GM12878 (cell line): Measurements from ENCODE around the gene PRRC2B. TPM values are rescaled to one million over a fixed set of nuclear protein-coding genes. Genes with fewer than 3 reads are reported as not detected.

Source experiments
- ATAC-seq: fragments of 200-7000 bp; cut with Tn5 transposase; 3 replicates; pipeline ENCODE4 v1.9.1; 2020; ENCODE audit warnings: mild to moderate bottlenecking, moderate library complexity
- BruUV-seq: library from RNA; stranded (reverse); fragments of 400-500 nt; replicated peaks from 2 replicates; lab custom pipeline; 2021; lab: Mats Ljungman, UMichigan
- CTCF ChIA-PET: fragments of 300-600 bp; sonication (Branson Sonifier 250); formaldehyde crosslinking; extraction: SDS; loops from one replicate; lab custom pipeline; 2021; ENCODE audit warnings: inconsistent platforms; lab: Yijun Ruan, JAX
- POLR2A ChIA-PET: fragments of 350-600 bp; formaldehyde crosslinking; extraction: SDS; loops from one replicate; lab custom pipeline; 2021; ENCODE audit warnings: inconsistent platforms; lab: Charles Lee
- RAD21 ChIA-PET: fragments of 300-600 bp; sonication (Branson Sonifier 250); formaldehyde crosslinking; loops from one replicate; lab custom pipeline; 2023; ENCODE audit warnings: antibody characterized with exemption; ENCODE audit not compliant: unreplicated experiment; lab: Charles Lee
- SMC1A ChIA-PET: fragments of 300-600 bp; sonication (Branson Sonifier 250); formaldehyde crosslinking; loops from one replicate; lab custom pipeline; 2023; ENCODE audit not compliant: unreplicated experiment, uncharacterized antibody; lab: Charles Lee
- DNase-seq: peaks from one replicate; pipeline ENCODE4 v3.0.0-alpha.2; 2011; ENCODE audit warnings: low read depth, low spot score
- FAIRE-seq: peaks from 3 replicates; lab custom pipeline; 2011; peaks lifted over from hg19 to GRCh38; lab: Jason Lieb, UNC
- H2AFZ ChIP-seq: 2 replicates; pipeline ENCODE4 v1.6.0; 2011; ENCODE audit warnings: low read depth, low read length, control low read depth; ENCODE audit not compliant: control insufficient read depth
- H3K27ac ChIP-seq: 2 replicates; pipeline ENCODE4 v1.5.1; 2011; ENCODE audit warnings: control low read depth; ENCODE audit not compliant: control insufficient read depth, insufficient read depth
- H3K27me3 ChIP-seq, 2 experiments: replicated peaks in 1 of 2; 2 replicates each; pipeline versions ENCODE4 v1.6.0 to v1.6.1; 2011; ENCODE audit warnings: low read length in 1 of 2; ENCODE audit not compliant: control insufficient read depth in 2 of 2, insufficient read depth in 2 of 2
- H3K36me3 ChIP-seq, 2 experiments: 2 replicates each; pipeline ENCODE4 v1.5.1; 2011; ENCODE audit warnings: low read length in 1 of 2; ENCODE audit not compliant: control insufficient read depth in 2 of 2, insufficient read depth in 2 of 2
- H3K4me1 ChIP-seq: 2 replicates; pipeline ENCODE4 v1.6.1; 2011; ENCODE audit warnings: mild to moderate bottlenecking, low read length, moderate library complexity, mixed read lengths; ENCODE audit not compliant: control insufficient read depth, insufficient read depth
- H3K4me2 ChIP-seq: 2 replicates; pipeline ENCODE4 v1.6.0; 2011; ENCODE audit warnings: control low read depth; ENCODE audit not compliant: control insufficient read depth, insufficient read depth
- H3K4me3 ChIP-seq: fragments of 200-600 bp; sonication (generic); 2 replicates; pipeline ENCODE4 v1.5.1; 2016
- H3K79me2 ChIP-seq: 2 replicates; pipeline ENCODE4 v1.6.0; 2011; ENCODE audit warnings: low read length; ENCODE audit not compliant: control insufficient read depth, insufficient read depth
- H3K9ac ChIP-seq: 2 replicates; pipeline ENCODE4 v1.8.0; 2011; ENCODE audit warnings: low read length, control low read depth, mixed read lengths; ENCODE audit not compliant: control insufficient read depth, insufficient read depth
- H3K9me3 ChIP-seq: replicated peaks from 3 replicates; pipeline ENCODE4 v1.5.1; 2011; ENCODE audit warnings: mild to moderate bottlenecking, low read length; ENCODE audit not compliant: control insufficient read depth, insufficient read depth
- H4K20me1 ChIP-seq: 2 replicates; pipeline ENCODE4 v1.6.0; 2011; ENCODE audit not compliant: control insufficient read depth, insufficient read depth
- BHLHE40 ChIP-seq, 2 experiments: fragments of 450-650 bp in 1 of 2; IDR thresholded peaks; 2 replicates each; pipeline ENCODE4 v1.6.1; 2011 to 2017; ENCODE audit warnings: low read depth in 2 of 2, borderline replicate concordance in 1 of 2, improper control_type of control experiment in 1 of 2, low read length in 1 of 2, mild to moderate bottlenecking in 1 of 2
- CTCF ChIP-seq, 3 experiments: IDR thresholded peaks in 2 of 3; conservative IDR thresholded peaks in 1 of 3; 2 replicates each; pipeline ENCODE4 v1.5.1; 2011; ENCODE audit warnings: low read depth in 3 of 3, low read length in 3 of 3, mild to moderate bottlenecking in 3 of 3, control low read depth in 2 of 3, moderate library complexity in 2 of 3, inconsistent platforms in 1 of 3, mixed read lengths in 1 of 3; ENCODE audit not compliant: control insufficient read depth in 2 of 3, insufficient read depth in 1 of 3; ENCODE audit errors: extremely low read depth in 1 of 3
- NFIC ChIP-seq: IDR thresholded peaks from 2 replicates; pipeline ENCODE4 v1.6.1; 2012; ENCODE audit warnings: low read depth, mild to moderate bottlenecking, inconsistent platforms, low read length, moderate library complexity
- RAD21 ChIP-seq: IDR thresholded peaks from 2 replicates; pipeline ENCODE4 v1.6.1; 2011; ENCODE audit warnings: mild to moderate bottlenecking, low read depth, low read length, moderate library complexity; ENCODE audit not compliant: insufficient read depth
- RB1 ChIP-seq: fragments of 450-650 bp; formaldehyde crosslinking; IDR thresholded peaks from 2 replicates; pipeline ENCODE4 v1.6.1; 2017; ENCODE audit warnings: mild to moderate bottlenecking, borderline replicate concordance
- SMAD1 ChIP-seq: fragments of 450-650 bp; IDR thresholded peaks from 2 replicates; pipeline ENCODE4 v1.6.1; 2018; ENCODE audit warnings: mild to moderate bottlenecking, low read depth; ENCODE audit not compliant: partially characterized antibody
- SUPT20H ChIP-seq: IDR thresholded peaks from 2 replicates; pipeline ENCODE4 v1.6.1; 2011; ENCODE audit warnings: low read depth, mild to moderate bottlenecking, low read length, moderate library complexity, borderline replicate concordance; ENCODE audit not compliant: control insufficient read depth
- ZSCAN29 ChIP-seq: fragments of 450-650 bp; IDR thresholded peaks from 2 replicates; pipeline ENCODE4 v1.6.1; 2017; ENCODE audit warnings: mild to moderate bottlenecking, moderate library complexity
- WGBS: methylation state at CpG from one replicate; pipeline ENCODE4 v1.1.6; 2016; ENCODE audit warnings: low lambda C conversion rate; ENCODE audit not compliant: insufficient replicate concordance, insufficient coverage; ENCODE audit errors: missing lambda C conversion rate; 5-methylcytosine and 5-hydroxymethylcytosine counted together
- in situ Hi-C: fragments of 300-500 bp; cut with MboI; formaldehyde crosslinking; loops from 9 replicates; pipeline ENCODE4 v1.14.3; 2018; ENCODE audit warnings: mixed read lengths
- intact Hi-C: fragments of 100-400 bp; cut with micrococcal nuclease; formaldehyde crosslinking; loops from one replicate; pipeline ENCODE4 v1.14.2; 2022; ENCODE audit not compliant: unreplicated experiment
- polyA plus RNA-seq, 11 experiments: library from polyadenylated mRNA; depleted of rRNA in 4 of 11; unstranded in 6 of 11; stranded (reverse) in 5 of 11; fragments of >200 nt; fragmentation: Nextera tagmentation in 4 of 11; fragmentation: Illumina TruSeq in 1 of 11; extraction: Ambion mirVana in 4 of 11; extraction: Trizol in 1 of 11; gene quantifications; 1 replicate in 1 of 11; 2 replicates in 10 of 11; pipeline versions ENCODE4 v1.2.1 to v1.2.3, GENCODE V29; 2011 to 2016; ENCODE audit warnings: inconsistent platforms in 2 of 11, missing spikeins in 2 of 11, low read depth in 1 of 11
- total RNA-seq, 4 experiments: library from RNA; depleted of rRNA in 3 of 4; stranded (reverse); fragments of >200 nt in 3 of 4; fragmentation: Illumina TruSeq in 1 of 4; extraction: Trizol in 1 of 4; gene quantifications; 2 replicates each; pipeline versions ENCODE4 v1.2.1 to v1.2.3, GENCODE V29; 2013 to 2021
- TF ChIP-seq, protein P1 (sequence below): fragments of 450-650 bp; IDR thresholded peaks from 2 replicates; pipeline ENCODE4 v1.6.1; 2018; ENCODE audit warnings: borderline replicate concordance, mild to moderate bottlenecking; ENCODE audit not compliant: partially characterized antibody
- TF ChIP-seq, protein P2 (sequence below): fragments of 450-650 bp; formaldehyde crosslinking; IDR thresholded peaks from 2 replicates; pipeline ENCODE4 v1.5.0; 2022; ENCODE audit warnings: mild to moderate bottlenecking, missing genetic modification characterization

PRRC2B gene
- total and polyA plus RNA-seq, 10 of the 15 experiments (the other 5 are each of a cell fraction or from before 2014, with no cell fraction given): 0.84 to 155 (median 28.7) TPM

DNA sequence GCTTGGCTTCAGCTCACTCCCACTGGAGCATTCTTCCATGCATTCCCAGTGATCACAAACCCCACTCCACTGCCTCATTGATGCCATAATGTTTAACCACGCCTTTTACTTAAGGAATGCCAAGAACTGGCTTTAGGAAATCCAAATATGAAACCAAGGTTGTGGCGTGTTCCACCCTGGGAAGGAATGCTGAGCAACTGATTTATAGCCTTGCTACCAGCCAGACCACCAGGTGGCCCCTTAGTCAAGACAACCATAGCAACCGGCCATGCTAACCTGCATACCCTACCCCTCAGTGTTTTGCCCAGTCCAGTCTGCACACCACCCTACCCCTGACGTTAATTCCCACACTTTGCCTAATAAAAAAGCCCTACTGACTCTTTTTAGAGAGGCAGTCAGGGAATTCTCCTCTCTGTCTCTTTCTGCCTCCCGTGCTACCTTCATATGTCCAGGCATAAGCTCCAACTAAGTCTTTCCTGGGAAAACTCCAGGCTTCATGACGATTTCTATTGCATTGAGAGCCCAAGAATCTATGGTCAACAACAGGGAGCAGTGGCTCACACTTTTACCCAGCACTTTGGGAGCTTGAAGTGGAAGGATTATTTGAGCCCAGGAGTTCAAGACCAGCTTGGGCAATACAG, 27.0 kb upstream of the PRRC2B start:
- intact Hi-C loops (no loop called here), in situ Hi-C loops (no loop called here)
- ChIA-PET RAD21 (interaction anchor here (2.0 kb wide), 1 partner anchor 31 kb away, joined by 5 read pairs; no protein-coding TSS in a partner anchor), SMC1A (interaction anchor here (0.7 to 1.1 kb wide), 4 partner anchors 113 to 379 kb away, joined by 3 to 5 read pairs (median 4); no protein-coding TSS in a partner anchor), POLR2A (interaction anchor here (0.5 kb wide), 1 partner anchor 183 kb away, joined by 4 read pairs; no protein-coding TSS in a partner anchor), CTCF (interaction anchor here (0.6 to 2.0 kb wide), 11 partner anchors 11 to 382 kb away, joined by 3 to 9 read pairs (median 4); no protein-coding TSS in a partner anchor)
- H3K27ac ChIP-seq: no peak overlapping the region
- no peaks in the 10 kb centered on the region for H4K20me1 ChIP-seq
- H3K9me3 ChIP-seq: no peaks in the 10 kb centered on the region
- ATAC-seq (peak; percentile 64), FAIRE-seq (no peak), DNase-seq (no peak)
- no peaks in the 10 kb centered on the region for H3K36me3 ChIP-seq
- WGBS: 24% methylated on average over 6 of the region's 6 CpGs
- H3K4me1 ChIP-seq: no peaks in the 10 kb centered on the region
- no peak overlapping the region for H2AFZ ChIP-seq
- no peak overlapping the region for H3K9ac ChIP-seq
- peaks cover under 1% of the 10 kb centered on the region; the same call in 1 of the 2 replicates for H3K79me2 ChIP-seq
- no TSS peak for BruUV-seq
- H3K4me2 ChIP-seq: no peak overlapping the region
- no peak overlapping the region for H3K4me3 ChIP-seq
- no peaks in the 10 kb centered on the region for H3K27me3 ChIP-seq
- TF ChIP-seq SMAD1: no peak
- TF ChIP-seq, protein P1, sequence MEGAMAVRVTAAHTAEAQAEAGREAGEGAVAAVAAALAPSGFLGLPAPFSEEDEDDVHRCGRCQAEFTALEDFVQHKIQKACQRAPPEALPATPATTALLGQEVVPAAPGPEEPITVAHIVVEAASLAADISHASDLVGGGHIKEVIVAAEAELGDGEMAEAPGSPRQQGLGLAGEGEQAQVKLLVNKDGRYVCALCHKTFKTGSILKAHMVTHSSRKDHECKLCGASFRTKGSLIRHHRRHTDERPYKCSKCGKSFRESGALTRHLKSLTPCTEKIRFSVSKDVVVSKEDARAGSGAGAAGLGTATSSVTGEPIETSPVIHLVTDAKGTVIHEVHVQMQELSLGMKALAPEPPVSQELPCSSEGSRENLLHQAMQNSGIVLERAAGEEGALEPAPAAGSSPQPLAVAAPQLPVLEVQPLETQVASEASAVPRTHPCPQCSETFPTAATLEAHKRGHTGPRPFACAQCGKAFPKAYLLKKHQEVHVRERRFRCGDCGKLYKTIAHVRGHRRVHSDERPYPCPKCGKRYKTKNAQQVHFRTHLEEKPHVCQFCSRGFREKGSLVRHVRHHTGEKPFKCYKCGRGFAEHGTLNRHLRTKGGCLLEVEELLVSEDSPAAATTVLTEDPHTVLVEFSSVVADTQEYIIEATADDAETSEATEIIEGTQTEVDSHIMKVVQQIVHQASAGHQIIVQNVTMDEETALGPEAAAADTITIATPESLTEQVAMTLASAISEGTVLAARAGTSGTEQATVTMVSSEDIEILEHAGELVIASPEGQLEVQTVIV: no peak
- peak; percentile 40; the same call in 1 of the 2 replicates for TF ChIP-seq RAD21
- no peak for TF ChIP-seq ZSCAN29
- TF ChIP-seq RB1: no peak
- TF ChIP-seq, protein P2, sequence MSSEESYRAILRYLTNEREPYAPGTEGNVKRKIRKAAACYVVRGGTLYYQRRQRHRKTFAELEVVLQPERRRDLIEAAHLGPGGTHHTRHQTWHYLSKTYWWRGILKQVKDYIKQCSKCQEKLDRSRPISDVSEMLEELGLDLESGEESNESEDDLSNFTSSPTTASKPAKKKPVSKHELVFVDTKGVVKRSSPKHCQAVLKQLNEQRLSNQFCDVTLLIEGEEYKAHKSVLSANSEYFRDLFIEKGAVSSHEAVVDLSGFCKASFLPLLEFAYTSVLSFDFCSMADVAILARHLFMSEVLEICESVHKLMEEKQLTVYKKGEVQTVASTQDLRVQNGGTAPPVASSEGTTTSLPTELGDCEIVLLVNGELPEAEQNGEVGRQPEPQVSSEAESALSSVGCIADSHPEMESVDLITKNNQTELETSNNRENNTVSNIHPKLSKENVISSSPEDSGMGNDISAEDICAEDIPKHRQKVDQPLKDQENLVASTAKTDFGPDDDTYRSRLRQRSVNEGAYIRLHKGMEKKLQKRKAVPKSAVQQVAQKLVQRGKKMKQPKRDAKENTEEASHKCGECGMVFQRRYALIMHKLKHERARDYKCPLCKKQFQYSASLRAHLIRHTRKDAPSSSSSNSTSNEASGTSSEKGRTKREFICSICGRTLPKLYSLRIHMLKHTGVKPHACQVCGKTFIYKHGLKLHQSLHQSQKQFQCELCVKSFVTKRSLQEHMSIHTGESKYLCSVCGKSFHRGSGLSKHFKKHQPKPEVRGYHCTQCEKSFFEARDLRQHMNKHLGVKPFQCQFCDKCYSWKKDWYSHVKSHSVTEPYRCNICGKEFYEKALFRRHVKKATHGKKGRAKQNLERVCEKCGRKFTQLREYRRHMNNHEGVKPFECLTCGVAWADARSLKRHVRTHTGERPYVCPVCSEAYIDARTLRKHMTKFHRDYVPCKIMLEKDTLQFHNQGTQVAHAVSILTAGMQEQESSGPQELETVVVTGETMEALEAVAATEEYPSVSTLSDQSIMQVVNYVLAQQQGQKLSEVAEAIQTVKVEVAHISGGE: no peak
- TF ChIP-seq CTCF (IDR thresholded peaks at IDR 0.05 in 2 of 3, conservative IDR thresholded peaks at IDR 0.05 in 1 of 3; ENCODE audit: control insufficient read depth in 2 of 3, extremely low read depth in 1 of 3, insufficient read depth in 1 of 3, low read depth in 3 of 3, low read length in 3 of 3): peak; percentile 6 to 50 (median 36); a peak in 3 of 6 replicates
- TF ChIP-seq BHLHE40 (IDR thresholded peaks at IDR 0.05; ENCODE audit: borderline replicate concordance in 1 of 2, low read depth in 2 of 2, low read length in 1 of 2): no peak
- no peak for TF ChIP-seq NFIC
- no peak for TF ChIP-seq SUPT20H
